Measurements from ENCODE around the gene ZFR. TPM values are rescaled to one million over a fixed set of nuclear protein-coding genes. Genes with fewer than 3 reads are reported as not detected.

ZFR gene
- total RNA-seq, 2 experiments from 2014 or later = 58.1 to 61.1 TPM

DNA sequence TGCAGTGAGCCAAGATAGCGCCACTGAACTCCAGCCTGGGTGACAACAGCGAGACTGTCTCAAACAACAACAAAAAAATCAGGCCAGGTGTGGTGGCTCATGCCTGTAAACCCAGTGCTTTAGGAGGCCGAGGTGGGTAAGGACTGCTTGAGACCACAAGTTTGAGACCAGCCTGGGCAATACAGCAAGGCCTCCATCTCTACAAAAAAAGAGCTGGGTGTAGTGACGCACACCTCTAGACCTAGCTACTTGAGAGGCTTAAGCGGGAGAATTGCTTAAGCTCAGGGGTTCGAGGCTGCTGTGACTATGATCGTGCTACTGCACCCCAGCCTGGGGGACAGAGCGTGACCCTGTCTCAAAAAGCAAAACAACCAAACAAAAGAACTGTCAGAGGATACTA is 91.9 kb downstream of the ZFR start:
- DNase-seq = no peak
- Mint-ChIP-seq H3K27ac (no peak overlapping the region), H3K36me3 (peaks cover 14% of the 10 kb centered on the region), H3K4me3 (no peak overlapping the region), H3K27me3 (no peaks in the 10 kb centered on the region), H3K9me3 (peaks cover 6% of the 10 kb centered on the region), H3K4me1 (ENCODE audit: low read depth) (peaks cover 3% of the 10 kb centered on the region)
- intact Hi-C loops (cut with micrococcal nuclease) = no loop called here
- ChIA-PET CTCF (interaction anchor here (1.7 kb wide), 1 partner anchor 120 kb away, joined by 5 read pairs; no protein-coding TSS in a partner anchor), POLR2A (no interaction called here)

DNA sequence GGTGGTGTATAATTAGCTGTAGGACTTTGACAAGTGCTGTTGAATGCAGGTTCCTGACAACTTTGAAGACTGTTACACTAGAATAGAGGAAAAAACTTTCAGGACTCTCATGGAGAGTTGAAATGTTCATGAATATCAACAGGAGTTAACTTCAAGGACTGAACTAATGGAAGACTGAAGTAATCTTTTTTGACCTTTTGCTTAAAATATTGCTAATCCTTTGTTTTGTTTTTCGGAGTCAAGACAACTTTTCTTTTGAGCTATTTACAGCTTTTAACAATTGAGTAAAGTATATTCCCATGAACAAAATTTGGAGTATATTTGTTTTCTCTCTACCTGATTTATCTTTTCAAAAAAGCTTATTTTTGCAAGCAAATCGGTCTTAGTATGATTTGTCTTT is 97.7 kb downstream of the ZFR start:
- H3K36me3 Mint-ChIP-seq = peaks cover 7% of the 10 kb centered on the region
- POLR2A ChIA-PET = interaction anchor here (0.7 kb wide), 1 partner anchor 243 kb away, joined by 3 read pairs; no protein-coding TSS in a partner anchor
- H3K4me3 Mint-ChIP-seq = no peak overlapping the region
- CTCF ChIA-PET = interaction anchor here (0.6 to 3.7 kb wide), 3 partner anchors 18 to 331 kb away, joined by 3 to 19 read pairs (median 19); no protein-coding TSS in a partner anchor
- intact Hi-C loops (cut with micrococcal nuclease) = no loop called here
- peaks cover 15% of the 10 kb centered on the region for H3K9me3 Mint-ChIP-seq
- H3K4me1 Mint-ChIP-seq (ENCODE audit: low read depth) = peaks cover 3% of the 10 kb centered on the region
- H3K27me3 Mint-ChIP-seq = no peaks in the 10 kb centered on the region
- DNase-seq = no peak
- no peak overlapping the region for H3K27ac Mint-ChIP-seq

DNA sequence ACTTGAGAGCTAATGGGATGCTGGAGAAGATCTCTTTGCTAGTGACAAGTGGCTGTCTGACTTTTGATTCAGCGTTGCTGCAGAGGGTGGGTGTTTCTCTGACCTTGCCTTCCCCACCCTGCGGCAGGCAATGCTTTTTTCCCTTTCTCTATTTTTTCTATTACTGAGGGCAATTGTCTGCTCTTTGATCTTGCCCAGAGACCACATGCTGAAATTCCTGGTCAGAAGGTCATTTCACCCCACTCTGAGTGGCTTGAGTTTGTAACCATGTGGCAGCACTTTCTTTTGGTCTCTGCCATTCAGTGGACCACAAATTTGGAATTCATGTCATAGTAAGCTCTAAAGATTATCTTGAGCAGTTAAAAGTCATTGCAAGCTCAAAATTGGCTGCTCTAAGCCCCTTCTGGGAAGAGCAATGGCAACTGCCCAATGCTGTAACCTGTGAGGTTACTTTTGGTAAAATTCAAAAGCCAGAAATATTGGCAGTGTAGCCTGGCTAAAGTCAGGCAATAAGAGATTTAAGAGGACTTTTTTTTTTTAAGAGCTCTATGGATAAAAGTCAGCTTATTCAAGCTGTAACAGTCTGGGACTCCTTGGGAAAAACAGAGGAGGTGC is 101.4 kb downstream of the ZFR start:
- no peak overlapping the region for H3K27ac Mint-ChIP-seq
- DNase-seq = no peak
- intact Hi-C loops (cut with micrococcal nuclease) = no loop called here
- H3K4me1 Mint-ChIP-seq (ENCODE audit: low read depth) = no peaks in the 10 kb centered on the region
- H3K9me3 Mint-ChIP-seq = peaks cover 40% of the 10 kb centered on the region
- no peaks in the 10 kb centered on the region for H3K27me3 Mint-ChIP-seq
- CTCF ChIA-PET = interaction anchor here (0.6 to 0.7 kb wide), 2 partner anchors 69 to 247 kb away, joined by 3 to 5 read pairs; no protein-coding TSS in a partner anchor
- H3K4me3 Mint-ChIP-seq = no peak overlapping the region
- POLR2A ChIA-PET = no interaction called here
- peaks cover 11% of the 10 kb centered on the region for H3K36me3 Mint-ChIP-seq

DNA sequence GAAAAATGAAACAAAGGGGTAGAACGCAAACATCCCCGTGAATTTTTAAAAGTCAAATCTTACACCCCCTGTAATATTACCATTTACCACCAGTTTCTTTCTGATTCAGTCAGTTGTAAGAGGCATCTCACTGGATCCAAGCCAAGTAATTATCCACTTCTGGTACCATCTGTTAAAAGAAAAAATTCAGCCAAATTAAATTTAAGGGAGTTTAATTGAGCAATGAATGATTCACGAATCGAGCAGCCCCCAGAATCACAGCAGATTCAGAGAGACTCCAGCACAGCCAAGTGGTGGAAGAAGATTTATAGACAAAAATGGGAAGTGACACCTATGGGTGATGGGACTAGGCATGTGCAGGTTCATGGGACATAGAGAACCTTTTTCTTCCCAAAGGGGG is 101.9 kb downstream of the ZFR start:
- no peaks in the 10 kb centered on the region for H3K27me3 Mint-ChIP-seq
- no peaks in the 10 kb centered on the region for H3K4me1 Mint-ChIP-seq (ENCODE audit: low read depth)
- CTCF ChIA-PET = interaction anchor here (1.5 kb wide), 1 partner anchor 110 kb away, joined by 3 read pairs; no protein-coding TSS in a partner anchor
- intact Hi-C loops (cut with micrococcal nuclease) = no loop called here
- POLR2A ChIA-PET = no interaction called here
- H3K36me3 Mint-ChIP-seq = peaks cover 11% of the 10 kb centered on the region
- DNase-seq = no peak
- H3K9me3 Mint-ChIP-seq = peaks cover 37% of the 10 kb centered on the region
- no peak overlapping the region for H3K4me3 Mint-ChIP-seq
- H3K27ac Mint-ChIP-seq = no peak overlapping the region

DNA sequence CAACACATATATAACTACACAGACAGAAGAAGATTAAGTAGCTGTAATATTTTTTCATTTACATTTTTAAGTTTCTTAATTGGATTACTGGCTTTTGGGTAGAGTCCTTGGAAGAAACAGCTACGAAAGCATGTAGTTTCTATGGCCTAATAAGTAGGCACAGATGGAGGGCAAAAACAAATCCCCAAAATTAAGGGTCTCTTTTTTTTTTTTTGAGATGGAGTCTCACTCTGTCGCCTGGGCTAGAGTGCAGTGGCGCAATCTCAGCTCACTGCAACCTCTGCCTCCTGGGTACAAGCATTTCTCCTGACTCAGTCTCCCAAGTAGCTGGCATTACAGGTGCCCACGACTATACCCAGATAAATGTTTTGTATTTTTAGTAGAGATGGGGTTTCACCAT is 104.7 kb downstream of the ZFR start:
- H3K4me3 Mint-ChIP-seq = no peak overlapping the region
- no peaks in the 10 kb centered on the region for H3K4me1 Mint-ChIP-seq (ENCODE audit: low read depth)
- peaks cover 27% of the 10 kb centered on the region for H3K9me3 Mint-ChIP-seq
- H3K36me3 Mint-ChIP-seq = peaks cover 6% of the 10 kb centered on the region
- intact Hi-C loops (cut with micrococcal nuclease) = no loop called here
- POLR2A ChIA-PET = no interaction called here
- no peak overlapping the region for H3K27ac Mint-ChIP-seq
- H3K27me3 Mint-ChIP-seq = no peaks in the 10 kb centered on the region
- CTCF ChIA-PET = interaction anchor here (0.6 to 2.6 kb wide), 4 partner anchors 10 to 129 kb away, joined by 3 to 10 read pairs (median 4); no protein-coding TSS in a partner anchor
- no peak for DNase-seq

DNA sequence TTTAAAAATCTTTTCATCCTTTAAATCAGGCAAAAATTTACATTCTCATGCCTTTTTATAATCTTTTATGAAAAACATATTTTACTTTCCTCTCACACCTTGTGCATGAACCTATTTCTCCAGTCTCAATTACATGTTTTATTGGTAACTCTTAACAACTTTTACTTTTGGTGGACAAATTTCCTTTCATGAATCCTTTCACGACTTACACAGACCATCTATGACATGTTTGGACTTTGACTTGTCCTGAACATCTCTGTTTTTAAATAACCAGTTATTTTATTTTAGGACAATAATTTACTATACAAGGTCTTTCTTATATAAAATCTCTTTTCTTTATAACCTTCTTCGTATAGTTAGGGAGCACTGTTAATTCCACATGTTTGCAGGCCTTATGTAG is 105.3 kb downstream of the ZFR start:
- no peaks in the 10 kb centered on the region for H3K27me3 Mint-ChIP-seq
- DNase-seq = no peak
- H3K4me3 Mint-ChIP-seq = no peak overlapping the region
- intact Hi-C loops (cut with micrococcal nuclease) = no loop called here
- POLR2A ChIA-PET = no interaction called here
- peaks cover 6% of the 10 kb centered on the region for H3K36me3 Mint-ChIP-seq
- no peak overlapping the region for H3K27ac Mint-ChIP-seq
- H3K4me1 Mint-ChIP-seq (ENCODE audit: low read depth) = no peaks in the 10 kb centered on the region
- CTCF ChIA-PET = interaction anchor here (0.6 to 2.6 kb wide), 4 partner anchors 9 to 130 kb away, joined by 3 to 10 read pairs (median 4); no protein-coding TSS in a partner anchor
- peaks cover 27% of the 10 kb centered on the region for H3K9me3 Mint-ChIP-seq

DNA sequence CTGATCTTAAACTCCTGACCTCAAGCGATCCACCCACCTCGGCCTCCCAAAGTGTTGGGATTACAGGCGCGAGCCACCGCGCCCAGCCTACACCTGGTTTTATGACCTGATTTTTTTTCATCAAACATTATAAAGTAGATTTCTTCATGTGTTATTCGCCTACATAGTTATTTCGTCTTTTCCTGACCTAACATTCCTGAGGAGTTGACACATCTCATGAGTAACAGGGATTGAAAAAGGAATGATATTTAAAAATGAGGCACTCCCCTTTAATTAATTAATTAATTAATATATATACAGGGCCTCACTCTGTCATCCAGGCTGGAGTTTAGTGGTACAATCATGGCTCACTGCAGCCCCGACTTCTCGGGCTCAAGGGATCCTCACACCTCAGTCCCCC is 111.6 kb downstream of the ZFR start:
- POLR2A ChIA-PET = no interaction called here
- Mint-ChIP-seq H3K36me3 (peaks cover under 1% of the 10 kb centered on the region), H3K27ac (no peak overlapping the region), H3K9me3 (no peaks in the 10 kb centered on the region), H3K4me3 (no peak overlapping the region), H3K4me1 (ENCODE audit: low read depth) (peaks cover 2% of the 10 kb centered on the region), H3K27me3 (no peaks in the 10 kb centered on the region)
- DNase-seq = no peak
- CTCF ChIA-PET = no interaction called here
- intact Hi-C loops (cut with micrococcal nuclease) = no loop called here

DNA sequence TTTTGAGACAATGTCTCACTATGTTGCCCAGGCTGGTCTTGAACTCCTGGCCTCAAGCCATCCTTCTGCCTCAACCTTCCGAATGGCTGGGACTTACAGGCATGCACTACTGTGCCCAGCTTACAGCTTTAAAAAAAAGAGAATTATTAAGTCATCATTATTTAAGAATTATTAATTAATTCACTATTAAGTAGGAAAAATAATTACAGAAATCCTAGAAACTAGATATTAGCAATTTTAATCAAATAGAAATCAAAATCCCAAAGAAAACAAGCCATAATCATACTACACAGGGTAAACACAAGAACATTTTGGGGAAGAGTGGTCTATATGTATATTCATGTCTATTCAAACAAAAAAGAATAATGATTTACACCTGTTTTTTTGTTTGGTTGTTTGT is 112.2 kb downstream of the ZFR start:
- Mint-ChIP-seq H3K27me3 (no peaks in the 10 kb centered on the region), H3K4me3 (no peak overlapping the region), H3K4me1 (ENCODE audit: low read depth) (peaks cover 2% of the 10 kb centered on the region), H3K9me3 (no peaks in the 10 kb centered on the region), H3K27ac (no peak overlapping the region), H3K36me3 (no peaks in the 10 kb centered on the region)
- ChIA-PET CTCF (interaction anchor here (0.6 to 5.8 kb wide), 2 partner anchors 101 to 160 kb away, joined by 3 to 271 read pairs; no protein-coding TSS in a partner anchor), POLR2A (no interaction called here)
- no peak for DNase-seq
- intact Hi-C loops (cut with micrococcal nuclease) = no loop called here

DNA sequence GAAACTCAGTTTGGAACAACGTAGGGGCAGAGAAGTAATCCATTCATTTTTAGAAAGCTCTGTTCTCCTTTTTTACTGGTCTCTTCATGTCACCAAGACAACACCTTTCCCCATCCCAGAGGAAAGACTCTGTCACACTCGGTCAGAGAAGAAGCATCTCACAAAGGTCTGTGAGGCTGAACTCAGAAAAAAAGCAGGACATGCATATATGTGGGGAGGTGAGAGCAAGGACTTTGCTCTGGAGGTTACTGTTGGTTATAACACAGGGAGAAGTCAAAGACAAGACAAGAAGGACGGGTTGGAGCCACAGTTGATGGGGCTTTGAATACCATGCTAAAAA is 112.6 kb downstream of the ZFR start:
- POLR2A ChIA-PET = no interaction called here
- no peak overlapping the region for H3K27ac Mint-ChIP-seq

DNA sequence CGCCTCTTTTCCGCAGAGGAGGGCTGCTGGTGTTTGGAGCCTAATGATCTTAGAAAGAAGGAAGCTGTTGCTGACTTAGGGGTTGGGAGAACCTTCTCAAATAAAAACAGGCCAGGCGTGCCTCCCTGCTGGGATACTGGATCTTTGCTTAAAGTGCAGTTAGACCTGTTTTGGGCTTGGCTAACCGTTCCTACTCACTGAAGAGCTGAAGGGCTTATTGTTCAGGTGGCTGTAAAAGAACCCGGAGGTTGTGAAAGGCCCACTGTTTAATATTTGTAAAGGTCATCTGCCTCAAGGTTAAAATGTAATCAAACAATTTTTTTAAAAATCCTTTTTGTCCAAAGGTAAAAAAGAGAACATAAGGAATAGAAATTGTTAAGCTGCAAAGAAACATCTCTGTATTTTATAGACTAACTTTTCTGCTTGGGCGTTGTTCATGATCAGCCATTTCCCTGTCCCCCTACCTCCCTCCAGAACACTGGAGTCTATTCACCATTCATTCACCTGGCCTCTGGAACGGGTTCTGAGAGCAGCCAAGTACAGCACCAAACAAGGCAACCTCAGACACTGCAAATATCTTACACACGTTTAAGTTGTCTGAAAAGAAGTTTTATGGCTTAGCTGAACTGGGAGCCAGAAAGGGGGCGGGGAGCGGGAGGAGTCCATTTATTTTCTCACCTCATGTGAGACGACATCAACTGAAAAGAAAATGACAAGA is 113.2 kb downstream of the ZFR start:
- ChIA-PET POLR2A (no interaction called here), CTCF (interaction anchor here (0.5 to 5.8 kb wide), 7 partner anchors 14 to 159 kb away, joined by 3 to 271 read pairs (median 3); no protein-coding TSS in a partner anchor)
- no peak overlapping the region for H3K4me3 Mint-ChIP-seq
- no peaks in the 10 kb centered on the region for H3K36me3 Mint-ChIP-seq
- no peaks in the 10 kb centered on the region for H3K9me3 Mint-ChIP-seq
- intact Hi-C loops (cut with micrococcal nuclease) = no loop called here
- H3K27ac Mint-ChIP-seq = no peak overlapping the region
- H3K4me1 Mint-ChIP-seq (ENCODE audit: low read depth) = peaks cover 2% of the 10 kb centered on the region
- H3K27me3 Mint-ChIP-seq = no peaks in the 10 kb centered on the region
- DNase-seq = no peak

More for the DNA sequence above, 112.6 kb downstream of the ZFR start:
- peaks cover 2% of the 10 kb centered on the region for H3K4me1 Mint-ChIP-seq (ENCODE audit: low read depth)
- CTCF ChIA-PET = interaction anchor here (0.6 to 5.8 kb wide), 3 partner anchors 14 to 160 kb away, joined by 3 to 271 read pairs (median 3); no protein-coding TSS in a partner anchor
- no peak for DNase-seq
- no peaks in the 10 kb centered on the region for H3K9me3 Mint-ChIP-seq
- H3K27me3 Mint-ChIP-seq = no peaks in the 10 kb centered on the region
- H3K4me3 Mint-ChIP-seq = no peak overlapping the region
- intact Hi-C loops (cut with micrococcal nuclease) = no loop called here
- H3K36me3 Mint-ChIP-seq = no peaks in the 10 kb centered on the region

DNA sequence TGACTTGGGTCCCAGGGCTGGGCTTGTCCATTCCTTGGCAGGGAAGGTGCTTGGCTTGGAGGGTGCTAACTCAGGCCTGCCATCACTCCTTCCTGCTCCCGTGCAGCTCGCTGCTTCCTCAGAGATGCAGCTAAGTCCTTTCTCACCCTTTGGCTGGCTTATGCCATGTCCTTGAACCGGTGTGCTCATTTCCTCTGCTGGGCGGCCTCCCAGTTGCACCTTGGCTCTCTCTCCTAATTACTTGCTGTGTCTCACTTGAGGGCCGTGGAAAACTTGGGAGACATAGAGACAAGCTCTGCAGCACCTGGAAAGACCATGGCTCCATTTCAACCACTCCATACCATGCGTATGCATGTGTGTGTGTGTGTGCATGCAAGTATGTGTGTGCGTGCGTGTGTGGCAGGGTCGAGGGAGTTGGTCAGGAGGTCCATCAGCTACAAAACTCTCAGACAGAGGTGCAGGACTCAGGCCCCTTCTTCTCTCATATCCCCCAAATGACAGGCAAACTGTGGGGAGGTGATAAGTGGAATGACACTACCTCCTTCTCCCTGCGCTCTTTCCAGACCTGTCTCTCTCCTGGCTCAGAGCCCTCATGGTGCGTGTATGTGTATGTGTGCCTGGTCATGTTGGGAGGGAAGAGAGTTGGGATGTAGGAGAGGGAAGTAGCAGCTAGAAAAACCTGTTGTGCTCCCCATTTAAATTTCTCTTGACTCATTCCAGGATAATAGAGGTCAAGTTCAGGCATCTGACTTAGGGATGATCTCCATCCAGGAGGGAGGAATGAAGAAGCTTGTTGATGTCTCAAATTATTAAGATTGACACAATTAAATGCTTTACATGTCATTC is 114.2 kb downstream of the ZFR start:
- POLR2A ChIA-PET = no interaction called here
- intact Hi-C loops (cut with micrococcal nuclease) = no loop called here
- Mint-ChIP-seq H3K27me3 (no peaks in the 10 kb centered on the region), H3K4me1 (ENCODE audit: low read depth) (peaks cover 2% of the 10 kb centered on the region), H3K4me3 (no peak overlapping the region), H3K9me3 (no peaks in the 10 kb centered on the region), H3K27ac (no peak overlapping the region), H3K36me3 (no peaks in the 10 kb centered on the region)
- DNase-seq = no peak
- CTCF ChIA-PET = interaction anchor here (0.5 to 5.8 kb wide), 34 partner anchors 8 to 286 kb away, joined by 3 to 271 read pairs (median 4); no protein-coding TSS in a partner anchor

DNA sequence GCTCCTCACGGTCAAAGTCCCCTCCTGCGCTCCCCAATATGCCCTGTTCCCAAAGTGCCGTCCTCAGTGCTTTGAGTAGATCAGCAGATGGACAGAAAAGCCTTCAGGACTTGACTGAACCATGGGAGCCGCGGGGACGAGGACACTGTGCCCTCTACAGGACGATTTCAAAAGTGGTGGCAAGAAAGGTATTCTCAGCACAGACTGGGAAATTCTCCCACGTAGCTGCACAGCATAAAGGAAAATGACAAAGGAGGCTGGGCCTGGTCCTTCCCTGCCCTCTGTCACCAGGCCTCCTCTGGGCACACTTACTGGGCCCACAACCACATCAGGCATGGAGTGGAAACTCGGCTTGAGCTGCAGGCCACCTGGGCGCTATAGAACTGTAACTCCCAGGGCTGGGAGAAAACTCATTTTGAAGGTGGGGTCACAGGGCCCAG is 115.1 kb downstream of the ZFR start:
- Mint-ChIP-seq H3K36me3 (no peaks in the 10 kb centered on the region), H3K4me3 (no peak overlapping the region), H3K27me3 (no peaks in the 10 kb centered on the region), H3K27ac (no peak overlapping the region), H3K4me1 (ENCODE audit: low read depth) (peaks cover 2% of the 10 kb centered on the region), H3K9me3 (no peaks in the 10 kb centered on the region)
- ChIA-PET CTCF (interaction anchor here (0.6 to 5.8 kb wide), 39 partner anchors 9 to 287 kb away, joined by 3 to 271 read pairs (median 4); no protein-coding TSS in a partner anchor), POLR2A (no interaction called here)
- intact Hi-C loops (cut with micrococcal nuclease) = loop anchor here (1.0 kb wide), 1 partner anchor 97 kb away; no protein-coding TSS in a partner anchor
- peak; percentile 74 for DNase-seq

All from activated CD4-positive, alpha-beta memory T cell treated with anti-CD3 and anti-CD28 coated beads for 36 hours (primary cell).